ENCODE results near the gene KCNJ13. TPM values are rescaled to one million over a fixed set of nuclear protein-coding genes. Genes with fewer than 3 reads are reported as not detected.

Gene KCNJ13
- total RNA-seq, 3 donors from 2014 or later (not counting 1 experiment from before 2014, with no cell fraction given), result not detected

DNA sequence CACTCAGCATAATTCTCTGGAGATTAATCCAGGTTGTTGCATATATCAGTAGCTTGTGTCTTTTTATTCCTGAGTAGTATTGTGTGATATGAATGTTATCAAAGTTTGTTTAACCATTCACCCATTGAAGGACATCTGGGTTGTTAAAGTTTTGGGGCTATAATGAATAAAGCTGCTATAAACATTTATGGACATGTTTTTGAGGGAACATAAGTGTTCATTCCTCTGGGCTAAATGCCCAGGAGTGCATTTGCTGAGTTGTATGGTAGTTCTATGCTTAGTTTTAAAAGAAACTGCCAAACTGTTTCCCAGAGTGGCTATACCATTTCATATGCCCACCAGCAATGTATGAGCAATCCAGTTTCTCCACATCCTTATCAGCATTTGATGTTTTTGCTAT lies 21.8 kb upstream of the KCNJ13 start:
- no peak for DNase-seq
- Histone ChIP-seq H3K9me3 (ENCODE audit: control insufficient read depth, insufficient read depth, low read length) (no peaks in the 10 kb centered on the region), H3K4me1 (ENCODE audit: control insufficient read depth, insufficient read depth, low read length) (no peaks in the 10 kb centered on the region), H3K27ac (ENCODE audit: low read length) (no peak overlapping the region), H3K4me3 (ENCODE audit: low read length) (no peak overlapping the region), H3K36me3 (ENCODE audit: control insufficient read depth, insufficient read depth, low read length) (peaks cover 41% of the 10 kb centered on the region), H3K27me3 (ENCODE audit: control insufficient read depth, insufficient read depth, low read length) (no peaks in the 10 kb centered on the region)
- peaks cover 9% of the 10 kb centered on the region for H3K36me3 Mint-ChIP-seq
- H3K27me3 Mint-ChIP-seq (ENCODE audit: low read depth in 2 of 2), result no peaks in the 10 kb centered on the region
- TF ChIP-seq, protein P1, sequence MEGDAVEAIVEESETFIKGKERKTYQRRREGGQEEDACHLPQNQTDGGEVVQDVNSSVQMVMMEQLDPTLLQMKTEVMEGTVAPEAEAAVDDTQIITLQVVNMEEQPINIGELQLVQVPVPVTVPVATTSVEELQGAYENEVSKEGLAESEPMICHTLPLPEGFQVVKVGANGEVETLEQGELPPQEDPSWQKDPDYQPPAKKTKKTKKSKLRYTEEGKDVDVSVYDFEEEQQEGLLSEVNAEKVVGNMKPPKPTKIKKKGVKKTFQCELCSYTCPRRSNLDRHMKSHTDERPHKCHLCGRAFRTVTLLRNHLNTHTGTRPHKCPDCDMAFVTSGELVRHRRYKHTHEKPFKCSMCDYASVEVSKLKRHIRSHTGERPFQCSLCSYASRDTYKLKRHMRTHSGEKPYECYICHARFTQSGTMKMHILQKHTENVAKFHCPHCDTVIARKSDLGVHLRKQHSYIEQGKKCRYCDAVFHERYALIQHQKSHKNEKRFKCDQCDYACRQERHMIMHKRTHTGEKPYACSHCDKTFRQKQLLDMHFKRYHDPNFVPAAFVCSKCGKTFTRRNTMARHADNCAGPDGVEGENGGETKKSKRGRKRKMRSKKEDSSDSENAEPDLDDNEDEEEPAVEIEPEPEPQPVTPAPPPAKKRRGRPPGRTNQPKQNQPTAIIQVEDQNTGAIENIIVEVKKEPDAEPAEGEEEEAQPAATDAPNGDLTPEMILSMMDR (IDR thresholded peaks at IDR 0.05), result no peak
- ATAC-seq, result no peak
- no peak overlapping the region for H3K4me3 Mint-ChIP-seq
- H3K9me3 Mint-ChIP-seq, result no peaks in the 10 kb centered on the region
- intact Hi-C loops (cut with micrococcal nuclease), result no loop called here
- no peaks in the 10 kb centered on the region for H3K4me1 Mint-ChIP-seq
- H3K27ac Mint-ChIP-seq, result no peak overlapping the region

DNA sequence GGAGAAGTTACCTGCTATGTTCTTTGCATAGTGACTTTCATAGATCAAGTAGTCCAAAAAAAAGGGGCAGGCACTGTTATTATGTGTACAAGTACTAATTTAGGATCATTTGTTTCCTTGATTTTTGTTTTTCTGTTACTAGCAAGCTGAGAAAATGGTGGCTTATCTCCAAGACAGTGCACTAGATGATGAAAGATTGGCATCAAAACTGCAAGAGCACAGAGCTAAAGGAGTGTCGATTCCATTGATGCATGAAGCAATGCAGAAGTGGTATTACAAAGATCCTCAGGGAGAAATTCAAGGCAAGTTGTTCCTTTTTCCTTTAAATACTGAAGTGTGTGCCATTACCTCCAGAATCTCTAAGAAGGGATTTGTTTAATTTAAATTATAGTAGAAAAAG lies 19.6 kb upstream of the KCNJ13 start:
- intact Hi-C loops (cut with micrococcal nuclease), result no loop called here

DNA sequence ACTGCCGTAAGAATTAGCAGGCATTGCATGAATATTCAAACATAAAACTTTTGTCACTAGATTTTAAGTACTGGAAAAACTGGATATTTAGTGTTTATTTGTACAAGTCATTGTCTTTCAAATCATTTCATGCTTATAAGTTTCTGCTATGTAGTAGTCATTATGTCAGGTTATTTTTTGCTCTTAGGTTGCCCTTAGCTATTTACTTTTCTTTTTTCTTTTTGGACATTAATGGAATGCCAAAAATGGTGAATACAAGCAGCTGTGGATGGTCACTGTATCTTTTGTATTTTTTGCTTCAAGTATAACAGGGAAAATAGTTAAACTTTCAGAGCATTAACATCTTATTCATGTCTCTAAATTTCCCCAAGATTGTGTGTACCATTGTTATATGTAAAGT lies 18.6 kb upstream of the KCNJ13 start:
- Histone ChIP-seq H3K4me3 (ENCODE audit: low read length) (no peak overlapping the region), H3K36me3 (ENCODE audit: control insufficient read depth, insufficient read depth, low read length) (peaks cover 67% of the 10 kb centered on the region), H3K27ac (ENCODE audit: low read length) (no peak overlapping the region), H3K27me3 (ENCODE audit: control insufficient read depth, insufficient read depth, low read length) (no peaks in the 10 kb centered on the region), H3K4me1 (ENCODE audit: control insufficient read depth, insufficient read depth, low read length) (no peaks in the 10 kb centered on the region), H3K9me3 (ENCODE audit: control insufficient read depth, insufficient read depth, low read length) (no peaks in the 10 kb centered on the region)
- WGBS (ENCODE audit: insufficient coverage), result no CpG with 5 or more reads among the region's 1 CpG
- DNase-seq (no peak), ATAC-seq (no peak)
- Mint-ChIP-seq H3K36me3 (peaks cover 29% of the 10 kb centered on the region), H3K9me3 (no peaks in the 10 kb centered on the region), H3K4me1 (no peaks in the 10 kb centered on the region), H3K27me3 (ENCODE audit: low read depth in 2 of 2) (no peaks in the 10 kb centered on the region), H3K4me3 (no peak overlapping the region), H3K27ac (no peak overlapping the region)
- intact Hi-C loops (cut with micrococcal nuclease), result no loop called here
- TF ChIP-seq, protein P1 (IDR thresholded peaks at IDR 0.05), result no peak

More for the DNA sequence above, 19.6 kb upstream of the KCNJ13 start:
- TF ChIP-seq, protein P1 (IDR thresholded peaks at IDR 0.05), result no peak
- no peak overlapping the region for H3K27ac Mint-ChIP-seq
- Histone ChIP-seq H3K9me3 (ENCODE audit: control insufficient read depth, insufficient read depth, low read length) (no peaks in the 10 kb centered on the region), H3K27me3 (ENCODE audit: control insufficient read depth, insufficient read depth, low read length) (no peaks in the 10 kb centered on the region), H3K4me3 (ENCODE audit: low read length) (no peak overlapping the region), H3K4me1 (ENCODE audit: control insufficient read depth, insufficient read depth, low read length) (no peaks in the 10 kb centered on the region), H3K27ac (ENCODE audit: low read length) (no peak overlapping the region), H3K36me3 (ENCODE audit: control insufficient read depth, insufficient read depth, low read length) (peaks cover 59% of the 10 kb centered on the region)
- 96% methylated on average over 1 of the region's 1 CpG for WGBS (ENCODE audit: insufficient coverage)
- ATAC-seq (no peak), DNase-seq (no peak)
- no peaks in the 10 kb centered on the region for H3K9me3 Mint-ChIP-seq
- peaks cover 21% of the 10 kb centered on the region for H3K36me3 Mint-ChIP-seq
- no peak overlapping the region for H3K4me3 Mint-ChIP-seq
- no peaks in the 10 kb centered on the region for H3K4me1 Mint-ChIP-seq
- H3K27me3 Mint-ChIP-seq (ENCODE audit: low read depth in 2 of 2), result no peaks in the 10 kb centered on the region

DNA sequence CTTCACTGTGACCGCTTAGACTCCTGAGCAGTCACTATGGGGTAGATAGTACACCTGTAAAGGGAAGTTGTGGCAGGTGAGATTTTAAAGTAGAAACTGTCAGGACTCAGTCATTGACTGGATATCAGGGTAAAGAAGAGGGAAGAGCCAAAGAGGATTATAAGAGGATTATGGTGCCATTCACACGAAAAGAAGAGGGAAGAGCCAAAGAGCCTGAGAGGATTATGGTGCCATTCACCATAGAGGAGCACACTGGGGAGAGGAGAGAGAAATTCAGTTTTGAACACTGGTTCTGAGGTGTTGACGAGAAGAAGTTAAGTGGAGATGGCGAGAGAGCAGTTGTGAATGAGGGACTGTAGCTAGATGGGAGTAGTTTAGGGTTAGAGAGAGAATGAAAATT lies 16.9 kb upstream of the KCNJ13 start:
- Histone ChIP-seq H3K4me3 (ENCODE audit: low read length) (no peak overlapping the region), H3K4me1 (ENCODE audit: control insufficient read depth, insufficient read depth, low read length) (no peaks in the 10 kb centered on the region), H3K9me3 (ENCODE audit: control insufficient read depth, insufficient read depth, low read length) (no peaks in the 10 kb centered on the region), H3K36me3 (ENCODE audit: control insufficient read depth, insufficient read depth, low read length) (peaks cover 78% of the 10 kb centered on the region), H3K27me3 (ENCODE audit: control insufficient read depth, insufficient read depth, low read length) (no peaks in the 10 kb centered on the region), H3K27ac (ENCODE audit: low read length) (no peak overlapping the region)
- TF ChIP-seq, protein P1 (IDR thresholded peaks at IDR 0.05), result no peak
- no peak for ATAC-seq
- no peak overlapping the region for H3K4me3 Mint-ChIP-seq
- no peak overlapping the region for H3K27ac Mint-ChIP-seq
- DNase-seq, result no peak
- no peaks in the 10 kb centered on the region for H3K4me1 Mint-ChIP-seq
- intact Hi-C loops (cut with micrococcal nuclease), result no loop called here
- WGBS (ENCODE audit: insufficient coverage), result over 99% methylated on average over 4 of the region's 4 CpGs
- peaks cover 29% of the 10 kb centered on the region for H3K36me3 Mint-ChIP-seq
- H3K9me3 Mint-ChIP-seq, result no peaks in the 10 kb centered on the region
- no peaks in the 10 kb centered on the region for H3K27me3 Mint-ChIP-seq (ENCODE audit: low read depth in 2 of 2)
